Osteoblast (primary cell): ENCODE data around the gene TTYH3. TPM values are rescaled to one million over a fixed set of nuclear protein-coding genes. Genes with fewer than 3 reads are reported as not detected.

Source experiments
- DNase-seq: peaks from one replicate; pipeline ENCODE4 v3.0.0; 2011; ENCODE audit warnings: low spot score, mixed read lengths; ENCODE audit not compliant: insufficient read length; ENCODE audit errors: missing footprints
- H2AFZ ChIP-seq: 2 replicates; pipeline ENCODE4 v1.6.0; 2011; ENCODE audit warnings: mild to moderate bottlenecking, low read length
- H3K27ac ChIP-seq: 2 replicates; pipeline ENCODE4 v1.5.1; 2011; ENCODE audit warnings: mild to moderate bottlenecking, low read depth, low read length, moderate library complexity
- H3K27me3 ChIP-seq: 2 replicates; pipeline ENCODE4 v1.6.0; 2012; ENCODE audit warnings: mild to moderate bottlenecking, control low read depth, inconsistent platforms, low read length, moderate library complexity; ENCODE audit not compliant: insufficient read depth
- H3K36me3 ChIP-seq: 2 replicates; pipeline ENCODE4 v1.5.1; 2011; ENCODE audit warnings: mild to moderate bottlenecking, low read length, control low read depth, moderate library complexity; ENCODE audit not compliant: insufficient read depth
- H3K4me1 ChIP-seq: 2 replicates; pipeline ENCODE4 v1.5.1; 2011; ENCODE audit warnings: mild to moderate bottlenecking, low read length, control low read depth, moderate library complexity; ENCODE audit not compliant: insufficient read depth
- H3K4me2 ChIP-seq: 2 replicates; pipeline ENCODE4 v1.6.0; 2011; ENCODE audit warnings: mild to moderate bottlenecking, low read length; ENCODE audit not compliant: insufficient read depth
- H3K4me3 ChIP-seq: fragments of 200-600 bp; sonication (generic); 3 replicates; pipeline ENCODE4 v1.5.1; 2012; ENCODE audit warnings: mild to moderate bottlenecking, low read length, inconsistent platforms; ENCODE audit not compliant: insufficient read depth
- H3K79me2 ChIP-seq: 2 replicates; pipeline ENCODE4 v1.6.0; 2012; ENCODE audit warnings: mild to moderate bottlenecking, low read length, control low read depth, inconsistent platforms; ENCODE audit not compliant: insufficient read depth
- H3K9me3 ChIP-seq: 2 replicates; pipeline ENCODE4 v1.5.1; 2011; ENCODE audit warnings: low read depth, low read length, control low read depth
- H4K20me1 ChIP-seq: 2 replicates; pipeline ENCODE4 v1.6.0; 2012; ENCODE audit warnings: mild to moderate bottlenecking, low read length, control low read depth; ENCODE audit not compliant: insufficient read depth
- total RNA-seq: library from RNA; depleted of rRNA; stranded (reverse); fragments of >200 nt; gene quantifications from 2 replicates; pipeline ENCODE4 v1.2.3, GENCODE V29; 2012
- TF ChIP-seq, protein P1 (sequence below): IDR thresholded peaks from 2 replicates; pipeline ENCODE4 v1.5.1; 2011; ENCODE audit warnings: mild to moderate bottlenecking, low read depth, low read length, moderate library complexity; ENCODE audit errors: extremely low read depth

TTYH3 gene
- total RNA-seq, 1 donor, result 29.0 TPM

DNA sequence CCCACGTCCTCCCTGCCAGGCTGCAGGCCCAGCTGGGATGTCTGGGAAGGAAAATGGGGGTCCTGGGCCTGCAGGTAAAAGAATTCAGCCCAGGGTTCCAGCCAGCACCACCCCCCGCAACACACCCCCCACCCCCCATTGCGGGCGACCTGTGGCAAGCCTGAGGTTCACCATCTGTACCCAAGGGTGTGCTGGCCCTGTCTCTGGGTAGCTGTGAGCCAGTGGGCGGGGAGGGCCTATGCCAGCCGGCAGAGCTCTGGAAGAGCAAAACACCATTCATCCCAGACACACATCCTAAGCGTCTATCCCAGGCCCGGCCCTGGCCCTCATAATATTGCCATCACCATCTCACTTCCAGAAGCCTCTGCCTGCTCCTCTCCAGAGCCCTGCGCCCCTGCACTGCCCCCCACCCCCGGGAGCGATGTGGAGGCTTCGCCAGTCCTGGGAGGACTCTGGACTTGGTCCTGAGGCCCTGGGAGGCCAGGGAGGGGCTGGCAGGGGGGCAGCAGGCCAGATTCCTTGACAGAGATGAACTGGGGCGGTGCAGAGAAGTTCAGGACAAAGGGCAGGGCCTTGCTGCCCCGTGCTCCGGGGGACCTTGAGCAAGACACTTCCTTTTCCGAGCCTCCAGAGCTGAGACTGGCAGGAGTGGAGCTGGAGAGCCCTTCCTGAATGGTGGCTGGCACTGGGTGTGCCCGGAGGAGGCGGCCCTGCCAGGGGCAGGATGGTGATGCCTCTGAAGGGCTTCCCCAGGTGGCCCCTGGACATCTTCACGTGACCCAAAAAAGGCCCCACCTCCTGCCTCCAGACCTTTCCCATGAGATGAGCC is 8.7 kb upstream of the TTYH3 start:
- Histone ChIP-seq H3K36me3 (no peaks in the 10 kb centered on the region), H3K27ac (no peak overlapping the region), H3K79me2 (no peaks in the 10 kb centered on the region), H3K27me3 (no peaks in the 10 kb centered on the region), H3K4me2 (no peak overlapping the region), H2AFZ (no peak overlapping the region), H3K4me3 (no peak overlapping the region), H3K9me3 (no peaks in the 10 kb centered on the region), H4K20me1 (no peaks in the 10 kb centered on the region), H3K4me1 (peaks cover 25% of the 10 kb centered on the region)
- TF ChIP-seq, protein P1, sequence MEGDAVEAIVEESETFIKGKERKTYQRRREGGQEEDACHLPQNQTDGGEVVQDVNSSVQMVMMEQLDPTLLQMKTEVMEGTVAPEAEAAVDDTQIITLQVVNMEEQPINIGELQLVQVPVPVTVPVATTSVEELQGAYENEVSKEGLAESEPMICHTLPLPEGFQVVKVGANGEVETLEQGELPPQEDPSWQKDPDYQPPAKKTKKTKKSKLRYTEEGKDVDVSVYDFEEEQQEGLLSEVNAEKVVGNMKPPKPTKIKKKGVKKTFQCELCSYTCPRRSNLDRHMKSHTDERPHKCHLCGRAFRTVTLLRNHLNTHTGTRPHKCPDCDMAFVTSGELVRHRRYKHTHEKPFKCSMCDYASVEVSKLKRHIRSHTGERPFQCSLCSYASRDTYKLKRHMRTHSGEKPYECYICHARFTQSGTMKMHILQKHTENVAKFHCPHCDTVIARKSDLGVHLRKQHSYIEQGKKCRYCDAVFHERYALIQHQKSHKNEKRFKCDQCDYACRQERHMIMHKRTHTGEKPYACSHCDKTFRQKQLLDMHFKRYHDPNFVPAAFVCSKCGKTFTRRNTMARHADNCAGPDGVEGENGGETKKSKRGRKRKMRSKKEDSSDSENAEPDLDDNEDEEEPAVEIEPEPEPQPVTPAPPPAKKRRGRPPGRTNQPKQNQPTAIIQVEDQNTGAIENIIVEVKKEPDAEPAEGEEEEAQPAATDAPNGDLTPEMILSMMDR, result no peak
- DNase-seq, result no peak

DNA sequence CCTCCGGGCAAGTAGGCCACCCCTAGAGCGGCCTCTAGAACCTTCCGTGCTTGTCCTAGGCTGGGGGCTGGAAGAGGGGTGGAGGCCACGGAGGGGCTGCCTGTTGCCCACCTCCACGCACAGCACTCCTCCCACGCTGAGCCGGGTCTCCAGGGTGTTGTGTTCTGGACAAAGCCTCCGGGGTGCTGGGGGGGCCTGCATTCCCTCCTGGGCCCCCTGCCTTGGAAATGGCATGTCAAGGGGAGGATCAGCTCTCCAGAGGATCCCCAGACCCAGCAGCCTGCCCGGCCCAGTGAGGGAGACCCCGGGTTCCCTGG is 8.1 kb upstream of the TTYH3 start:
- Histone ChIP-seq H3K27ac (no peak overlapping the region), H4K20me1 (no peaks in the 10 kb centered on the region), H3K4me3 (no peak overlapping the region), H2AFZ (no peak overlapping the region), H3K79me2 (no peaks in the 10 kb centered on the region), H3K4me1 (peaks cover 22% of the 10 kb centered on the region), H3K4me2 (no peak overlapping the region), H3K27me3 (no peaks in the 10 kb centered on the region), H3K36me3 (no peaks in the 10 kb centered on the region), H3K9me3 (no peaks in the 10 kb centered on the region)
- TF ChIP-seq, protein P1, result no peak
- DNase-seq, result no peak

DNA sequence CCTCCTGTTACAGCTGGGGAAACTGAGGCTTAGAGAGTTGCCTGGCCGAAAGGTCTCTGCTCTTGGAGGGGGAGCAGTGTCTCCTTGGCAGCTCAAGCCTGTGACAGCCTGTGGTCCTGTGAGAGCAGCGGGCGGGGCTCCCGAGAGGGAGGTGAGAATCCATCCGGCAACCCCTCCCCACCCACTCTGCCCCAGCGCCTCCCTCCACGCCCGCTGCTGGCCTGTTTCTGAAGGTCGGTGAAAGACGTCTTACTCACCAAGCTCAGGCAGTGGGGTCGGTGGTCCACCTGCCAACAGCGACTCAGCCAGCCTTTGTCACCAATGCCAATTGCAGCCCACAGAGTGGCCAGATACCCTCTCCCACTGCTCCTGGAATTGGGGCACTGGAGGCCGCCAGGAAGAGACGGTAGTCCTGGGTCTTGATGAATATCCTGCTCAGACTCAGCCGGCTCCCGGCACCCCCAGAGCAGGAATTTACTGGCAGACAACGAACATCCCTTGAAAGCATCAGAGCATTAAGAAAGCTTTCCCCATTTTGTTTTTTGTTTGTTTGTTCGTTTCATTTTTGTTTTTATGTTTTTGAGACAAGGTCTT is 7.4 kb upstream of the TTYH3 start:
- Histone ChIP-seq H3K27ac (peak overlapping the region; percentile 39), H3K79me2 (no peaks in the 10 kb centered on the region), H2AFZ (no peak overlapping the region), H3K4me2 (no peak overlapping the region), H3K4me3 (no peak overlapping the region), H3K36me3 (no peaks in the 10 kb centered on the region), H4K20me1 (no peaks in the 10 kb centered on the region), H3K27me3 (no peaks in the 10 kb centered on the region), H3K9me3 (no peaks in the 10 kb centered on the region), H3K4me1 (peaks cover 14% of the 10 kb centered on the region)
- TF ChIP-seq, protein P1, result no peak
- DNase-seq, result no peak

DNA sequence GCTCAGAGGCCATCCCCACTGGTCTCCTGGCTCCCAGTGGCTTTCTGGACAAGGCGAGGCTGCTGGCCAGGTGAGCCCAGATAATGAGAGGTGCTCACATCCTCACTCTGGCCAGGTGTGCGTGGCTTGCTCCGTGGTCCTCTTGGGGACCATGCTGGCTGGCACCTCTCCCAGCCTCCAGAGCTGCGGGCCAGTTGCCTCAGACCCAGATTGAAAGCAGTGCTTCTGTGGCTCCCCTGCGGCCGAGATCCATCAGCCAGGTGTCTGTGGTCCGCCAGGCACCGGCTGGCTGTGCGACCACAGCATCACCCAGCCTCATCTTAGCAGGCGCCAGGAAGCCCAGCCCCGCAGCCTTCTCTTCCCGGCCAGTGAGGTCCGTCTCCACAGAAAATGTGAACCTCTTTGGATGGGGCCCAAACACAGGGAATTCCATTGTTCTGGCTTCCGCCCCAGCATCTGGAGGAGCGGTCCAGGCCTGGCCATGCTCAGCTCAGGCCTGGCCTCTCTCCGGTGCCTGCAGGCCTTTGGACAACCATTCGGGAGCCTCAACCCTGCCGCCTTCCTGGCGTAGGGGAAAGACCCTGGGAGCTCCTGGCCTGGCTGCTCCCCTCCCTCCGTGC is 5.2 kb upstream of the TTYH3 start:
- DNase-seq, result no peak
- H3K36me3 ChIP-seq, result no peaks in the 10 kb centered on the region
- H3K9me3 ChIP-seq, result no peaks in the 10 kb centered on the region
- peaks cover 23% of the 10 kb centered on the region for H3K4me1 ChIP-seq
- no peaks in the 10 kb centered on the region for H4K20me1 ChIP-seq
- H3K4me2 ChIP-seq, result no peak overlapping the region
- no peaks in the 10 kb centered on the region for H3K79me2 ChIP-seq
- TF ChIP-seq, protein P1, result no peak
- H3K27ac ChIP-seq, result no peak overlapping the region
- H2AFZ ChIP-seq, result no peak overlapping the region
- no peak overlapping the region for H3K4me3 ChIP-seq
- no peaks in the 10 kb centered on the region for H3K27me3 ChIP-seq
